Mesenchymal stem cell (in vitro differentiated cells and primary cell): ENCODE measurements around the gene MVP.

ENCODE experiments used
- DNase-seq: peaks from one replicate; pipeline ENCODE4 v3.0.0-alpha.2; 2013
- H2AFZ ChIP-seq: one replicate; pipeline ENCODE4 v1.6.1; 2013; ENCODE audit warnings: low read depth, mild to moderate bottlenecking, control low read depth, inconsistent platforms, low read length, moderate library complexity
- H2AK5ac ChIP-seq: 2 replicates; pipeline ENCODE4 v1.6.1; 2013; ENCODE audit warnings: low read length, moderate library complexity, mild to moderate bottlenecking, inconsistent platforms; ENCODE audit not compliant: severe bottlenecking
- H2BK120ac ChIP-seq: one replicate; pipeline ENCODE4 v1.6.1; 2013; ENCODE audit warnings: low read depth, mild to moderate bottlenecking, inconsistent platforms, low read length, moderate library complexity
- H2BK12ac ChIP-seq, 2 experiments: one replicate each; pipeline ENCODE4 v1.6.1; 2013; ENCODE audit warnings: inconsistent platforms in 2 of 2, low read length in 2 of 2, mild to moderate bottlenecking in 2 of 2, moderate library complexity in 2 of 2, control low read depth in 1 of 2
- H2BK15ac ChIP-seq: one replicate; pipeline ENCODE4 v1.6.1; 2013; ENCODE audit warnings: mild to moderate bottlenecking, low read depth, inconsistent platforms; ENCODE audit not compliant: poor library complexity, severe bottlenecking
- H2BK5ac ChIP-seq: 2 replicates; pipeline ENCODE4 v1.6.1; 2013; ENCODE audit warnings: low read depth, mild to moderate bottlenecking, low read length, control low read depth, inconsistent platforms; ENCODE audit not compliant: poor library complexity, severe bottlenecking
- H3K14ac ChIP-seq, 2 experiments: one replicate each; pipeline ENCODE4 v1.6.1; 2013; ENCODE audit warnings: inconsistent platforms in 2 of 2, low read length in 2 of 2, control low read depth in 1 of 2, mild to moderate bottlenecking in 1 of 2, moderate library complexity in 1 of 2
- H3K18ac ChIP-seq, 2 experiments: one replicate each; pipeline ENCODE4 v1.6.1; 2013; ENCODE audit warnings: inconsistent platforms in 2 of 2, low read length in 2 of 2, control low read depth in 1 of 2, low read depth in 1 of 2, mild to moderate bottlenecking in 1 of 2
- H3K23ac ChIP-seq, 2 experiments: one replicate each; pipeline ENCODE4 v1.6.1; 2013; ENCODE audit warnings: inconsistent platforms in 2 of 2, low read length in 2 of 2, mild to moderate bottlenecking in 2 of 2, moderate library complexity in 2 of 2, control low read depth in 1 of 2
- H3K27ac ChIP-seq: 2 replicates; pipeline ENCODE4 v1.5.1; 2013; ENCODE audit warnings: mild to moderate bottlenecking, moderate library complexity, low read length, control low read depth, inconsistent platforms; ENCODE audit not compliant: poor library complexity, severe bottlenecking
- H3K27me3 ChIP-seq, 2 experiments: 2 replicates each; pipeline versions ENCODE4 v1.6.1 to v1.7.0; 2013; ENCODE audit warnings: low read length in 2 of 2, mild to moderate bottlenecking in 2 of 2, moderate library complexity in 2 of 2, control low read depth in 1 of 2, inconsistent platforms in 1 of 2; ENCODE audit not compliant: control insufficient read depth in 1 of 2, insufficient read depth in 1 of 2
- H3K36me3 ChIP-seq, 2 experiments: 2 replicates each; pipeline versions ENCODE4 v1.6.1 to v1.7.0; 2013; ENCODE audit warnings: low read length in 2 of 2, control low read depth in 1 of 2, inconsistent platforms in 1 of 2, low read depth in 1 of 2, mild to moderate bottlenecking in 1 of 2; ENCODE audit not compliant: insufficient read depth in 2 of 2, control insufficient read depth in 1 of 2
- H3K4ac ChIP-seq, 2 experiments: one replicate each; pipeline ENCODE4 v1.6.1; 2013; ENCODE audit warnings: inconsistent platforms in 2 of 2, low read length in 2 of 2, mild to moderate bottlenecking in 2 of 2, moderate library complexity in 2 of 2, control low read depth in 1 of 2, low read depth in 1 of 2
- H3K4me1 ChIP-seq: 2 replicates; pipeline ENCODE4 v1.6.1; 2013; ENCODE audit warnings: low read depth, low read length, control low read depth; ENCODE audit not compliant: control insufficient read depth, insufficient read depth
- H3K4me2 ChIP-seq: 2 replicates; pipeline ENCODE4 v1.6.1; 2013; ENCODE audit warnings: low read length, mild to moderate bottlenecking, inconsistent platforms; ENCODE audit not compliant: poor library complexity, severe bottlenecking
- H3K4me3 ChIP-seq, 2 experiments: 2 replicates each; pipeline versions ENCODE4 v1.5.1 to v1.7.0; 2013; ENCODE audit warnings: low read length in 2 of 2, mild to moderate bottlenecking in 2 of 2, control low read depth in 1 of 2, low read depth in 1 of 2; ENCODE audit not compliant: insufficient read depth in 1 of 2
- H3K79me1 ChIP-seq: replicated peaks from 2 replicates; pipeline ENCODE4 v1.6.1; 2013; ENCODE audit warnings: mild to moderate bottlenecking, control low read depth, low read length, inconsistent platforms; ENCODE audit not compliant: poor library complexity, severe bottlenecking
- H3K9ac ChIP-seq: 2 replicates; pipeline ENCODE4 v1.7.0; 2013; ENCODE audit warnings: mild to moderate bottlenecking, low read length, moderate library complexity
- H3K9me3 ChIP-seq: 2 replicates; pipeline ENCODE4 v1.7.0; 2013; ENCODE audit warnings: mild to moderate bottlenecking, low read length; ENCODE audit not compliant: control insufficient read depth
- H4K8ac ChIP-seq: one replicate; pipeline ENCODE4 v1.6.1; 2013; ENCODE audit warnings: inconsistent platforms, mild to moderate bottlenecking, low read length, moderate library complexity
- H4K91ac ChIP-seq: one replicate; pipeline ENCODE4 v1.6.1; 2013; ENCODE audit warnings: mild to moderate bottlenecking, low read length, inconsistent platforms
- WGBS: methylation state at CpG from one replicate; pipeline ENCODE4 v1.1.7; 2013; ENCODE audit warnings: mixed read lengths; 5-methylcytosine and 5-hydroxymethylcytosine counted together

Gene MVP

GRCh38 chr16:29844575-29845331 is 24.5 kb downstream of the MVP start:
- Histone ChIP-seq H3K4me3 (peak overlapping the region in 1 of 2 experiments; percentile 29), H3K4ac (no peak overlapping the region), H2BK120ac (no peak overlapping the region), H4K8ac (no peak overlapping the region), H2BK12ac (no peak overlapping the region), H4K91ac (no peak overlapping the region), H3K9ac (peak overlapping the region; percentile 38), H3K4me2 (no peak overlapping the region), H2AK5ac (no peak overlapping the region), H3K18ac (no peak overlapping the region), H3K14ac (no peak overlapping the region), H3K4me1 (peaks cover 1% of the 10 kb centered on the region), H3K27me3 (no peaks in the 10 kb centered on the region), H3K9me3 (no peaks in the 10 kb centered on the region), H3K27ac (no peak overlapping the region), H2BK15ac (no peak overlapping the region), H2AFZ (no peak overlapping the region), H2BK5ac (no peak overlapping the region), H3K23ac (no peak overlapping the region), H3K36me3 (peaks cover 91 to 95% of the 10 kb centered on the region in 2 experiments), H3K79me1 (peaks cover 30% of the 10 kb centered on the region)
- DNase-seq: no peak
- 91% methylated on average over 28 of the region's 28 CpGs for WGBS

GRCh38 chr16:29845656-29846055 is 25.4 kb downstream of the MVP start:
- Histone ChIP-seq H2AK5ac (no peak overlapping the region), H3K9ac (peak overlapping the region; percentile 38), H3K27me3 (no peaks in the 10 kb centered on the region), H2BK5ac (no peak overlapping the region), H3K9me3 (no peaks in the 10 kb centered on the region), H3K36me3 (peaks cover 91 to 92% of the 10 kb centered on the region in 2 experiments), H3K18ac (no peak overlapping the region), H3K4me1 (peaks cover 1% of the 10 kb centered on the region), H2BK12ac (no peak overlapping the region), H4K91ac (no peak overlapping the region), H3K4me2 (no peak overlapping the region), H3K14ac (no peak overlapping the region), H2AFZ (no peak overlapping the region), H3K23ac (no peak overlapping the region), H2BK120ac (no peak overlapping the region), H3K79me1 (peaks cover 24% of the 10 kb centered on the region), H3K27ac (no peak overlapping the region), H3K4me3 (peak overlapping the region in 1 of 2 experiments; percentile 29), H2BK15ac (no peak overlapping the region), H4K8ac (no peak overlapping the region), H3K4ac (no peak overlapping the region)
- DNase-seq: no peak
- 97% methylated on average over 18 of the region's 18 CpGs for WGBS

DNA sequence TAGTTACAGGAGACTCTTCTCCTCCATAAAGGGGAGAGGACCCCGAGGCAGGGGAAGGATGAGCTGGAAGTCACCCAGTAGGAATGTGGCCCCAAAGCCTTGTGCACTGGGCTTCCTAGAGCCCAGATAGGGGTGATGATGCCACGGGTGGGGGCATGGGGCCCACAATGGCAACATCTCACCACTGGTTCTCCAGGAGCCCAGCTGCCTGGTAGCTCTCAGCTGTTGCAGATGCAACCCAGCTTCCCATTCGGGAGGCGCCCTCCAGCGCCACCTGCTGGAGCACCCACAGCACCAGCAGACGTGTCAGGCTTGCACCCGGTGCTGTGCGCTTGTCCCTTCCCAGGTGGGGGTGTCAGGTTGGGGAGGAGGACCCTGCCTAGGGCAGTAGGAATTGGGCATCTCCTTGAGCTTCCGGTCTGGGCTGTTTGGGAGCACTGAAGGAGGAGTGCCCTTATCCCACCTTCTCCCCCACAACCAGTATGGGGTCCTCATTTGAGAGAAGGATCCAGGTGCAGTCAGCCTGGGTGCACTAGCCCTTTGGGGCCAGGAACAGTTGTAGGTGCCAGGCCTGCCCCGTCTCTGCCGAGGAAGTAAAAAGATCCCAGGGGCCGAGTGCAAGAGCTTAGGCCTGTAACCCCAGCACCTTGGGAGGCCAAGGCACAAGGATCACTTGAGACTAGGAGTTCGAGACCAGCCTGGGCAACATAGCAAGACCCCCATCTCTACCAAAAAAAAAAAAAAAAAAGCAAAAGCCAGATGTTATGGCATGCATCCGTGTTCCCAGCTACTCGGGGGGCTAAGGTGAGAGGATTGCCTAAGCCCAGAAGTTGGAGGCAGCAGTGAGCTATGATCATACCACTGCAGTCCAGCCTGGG is 28.4 kb downstream of the MVP start:
- H3K4me3 ChIP-seq: no peak overlapping the region
- H2BK15ac ChIP-seq: no peak overlapping the region
- H2BK5ac ChIP-seq: no peak overlapping the region
- no peak overlapping the region for H3K23ac ChIP-seq
- H3K79me1 ChIP-seq: peaks cover 11% of the 10 kb centered on the region
- no peak overlapping the region for H2AFZ ChIP-seq
- no peak overlapping the region for H2BK120ac ChIP-seq
- H3K18ac ChIP-seq: no peak overlapping the region
- no peak overlapping the region for H4K91ac ChIP-seq
- no peaks in the 10 kb centered on the region for H3K4me1 ChIP-seq
- peak; percentile 69 for DNase-seq
- no peaks in the 10 kb centered on the region for H3K9me3 ChIP-seq
- no peak overlapping the region for H2AK5ac ChIP-seq
- H3K36me3 ChIP-seq: peaks cover 71% of the 10 kb centered on the region in 2 experiments
- H3K27ac ChIP-seq: no peak overlapping the region
- peak overlapping the region; percentile 19 for H4K8ac ChIP-seq
- no peak overlapping the region for H2BK12ac ChIP-seq
- H3K14ac ChIP-seq: no peak overlapping the region
- WGBS: 59% methylated on average over 14 of the region's 15 CpGs
- no peak overlapping the region for H3K4me2 ChIP-seq
- H3K9ac ChIP-seq: no peak overlapping the region
- no peaks in the 10 kb centered on the region for H3K27me3 ChIP-seq
- no peak overlapping the region for H3K4ac ChIP-seq

DNA sequence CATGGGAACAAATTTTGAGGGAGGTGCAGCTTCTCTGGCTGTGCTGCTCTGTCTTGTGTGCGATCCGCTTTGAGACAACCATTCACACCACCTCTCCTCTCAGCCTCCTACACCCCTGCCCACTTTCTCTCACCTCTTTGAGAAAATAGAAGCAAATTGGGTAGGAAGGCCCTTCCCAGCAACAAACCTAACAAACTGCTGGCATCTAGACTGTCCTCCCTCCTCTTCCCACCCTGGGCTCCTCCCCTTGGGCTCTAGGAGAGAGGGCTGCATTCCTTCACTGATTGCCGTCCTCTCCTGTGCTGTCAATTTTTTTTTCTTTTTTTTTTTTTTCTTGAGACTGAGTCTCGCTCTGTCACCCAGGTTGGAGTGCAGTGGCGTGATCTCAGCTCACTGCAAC is 29.2 kb downstream of the MVP start:
- H2AFZ ChIP-seq: no peak overlapping the region
- H3K27ac ChIP-seq: no peak overlapping the region
- no peak overlapping the region for H3K23ac ChIP-seq
- no peak overlapping the region for H4K8ac ChIP-seq
- H3K27me3 ChIP-seq: no peaks in the 10 kb centered on the region
- no peak overlapping the region for H2AK5ac ChIP-seq
- 51% methylated on average over 5 of the region's 5 CpGs for WGBS
- no peak overlapping the region for H2BK120ac ChIP-seq
- DNase-seq: no peak
- H2BK5ac ChIP-seq: no peak overlapping the region
- H3K4me2 ChIP-seq: no peak overlapping the region
- no peak overlapping the region for H3K18ac ChIP-seq
- H2BK12ac ChIP-seq: no peak overlapping the region
- no peak overlapping the region for H3K4me3 ChIP-seq
- no peak overlapping the region for H3K14ac ChIP-seq
- H3K79me1 ChIP-seq: peaks cover 7% of the 10 kb centered on the region
- H3K9ac ChIP-seq: peak overlapping the region; percentile 1
- peak overlapping the region; percentile 12 for H2BK15ac ChIP-seq
- no peak overlapping the region for H4K91ac ChIP-seq
- no peaks in the 10 kb centered on the region for H3K9me3 ChIP-seq
- H3K4me1 ChIP-seq: no peaks in the 10 kb centered on the region
- peaks cover 63 to 64% of the 10 kb centered on the region in 2 experiments for H3K36me3 ChIP-seq
- H3K4ac ChIP-seq: no peak overlapping the region
